DND-41 (cell line): ENCODE measurements around the gene PITPNM2.

Experiments
- ATAC-seq: fragments of 200-7000 bp; cut with Tn5 transposase; 3 replicates; pipeline ENCODE4 v1.9.1; 2021; ENCODE audit warnings: low read depth; ENCODE audit not compliant: insufficient read depth
- DNase-seq: peaks from one replicate; pipeline ENCODE4 v3.0.0-alpha.2; 2020
- H2AFZ ChIP-seq: 2 replicates; pipeline ENCODE4 v1.6.0; 2012; ENCODE audit warnings: low read depth, low read length
- H3K27ac ChIP-seq: 2 replicates; pipeline ENCODE4 v1.5.1; 2012; ENCODE audit warnings: low read length, inconsistent platforms
- H3K27me3 ChIP-seq: fragments of 200-600 bp; sonication (generic); 2 replicates; pipeline ENCODE4 v1.6.0; 2012; ENCODE audit warnings: low read length, mild to moderate bottlenecking, inconsistent platforms; ENCODE audit not compliant: insufficient read depth, poor library complexity
- H3K36me3 ChIP-seq: 2 replicates; pipeline ENCODE4 v1.5.1; 2012; ENCODE audit warnings: low read length, inconsistent platforms; ENCODE audit not compliant: insufficient read depth
- H3K4me1 ChIP-seq: 2 replicates; pipeline ENCODE4 v1.5.1; 2012; ENCODE audit warnings: mild to moderate bottlenecking, low read length; ENCODE audit not compliant: insufficient read depth
- H3K4me2 ChIP-seq: 2 replicates; pipeline ENCODE4 v1.6.0; 2012; ENCODE audit warnings: mild to moderate bottlenecking, moderate library complexity, low read length, inconsistent platforms; ENCODE audit not compliant: insufficient read depth
- H3K4me3 ChIP-seq, 2 experiments: fragments of 200-600 bp in 1 of 2; shearing (Covaris generic) in 1 of 2; 2 replicates each; pipeline ENCODE4 v1.5.1; 2012 to 2016; ENCODE audit warnings: inconsistent platforms in 2 of 2, low read length in 2 of 2, mild to moderate bottlenecking in 2 of 2, low read depth in 1 of 2, moderate library complexity in 1 of 2
- H3K79me2 ChIP-seq: 2 replicates; pipeline ENCODE4 v1.6.0; 2012; ENCODE audit warnings: low read length, inconsistent platforms; ENCODE audit not compliant: insufficient read depth
- H3K9ac ChIP-seq: 2 replicates; pipeline ENCODE4 v1.6.0; 2012; ENCODE audit warnings: low read depth, mild to moderate bottlenecking, inconsistent platforms, low read length, moderate library complexity
- H3K9me3 ChIP-seq: 2 replicates; pipeline ENCODE4 v1.5.1; 2012; ENCODE audit warnings: low read length, moderate library complexity, mild to moderate bottlenecking, inconsistent platforms; ENCODE audit not compliant: insufficient read depth, severe bottlenecking
- H4K20me1 ChIP-seq: 2 replicates; pipeline ENCODE4 v1.6.0; 2012; ENCODE audit warnings: low read length; ENCODE audit not compliant: insufficient read depth
- EZH2 ChIP-seq: IDR thresholded peaks from 3 replicates; pipeline ENCODE4 v1.6.1; 2012; ENCODE audit warnings: borderline replicate concordance, low read depth, mild to moderate bottlenecking, moderate library complexity, low read length, inconsistent platforms; ENCODE audit not compliant: severe bottlenecking
- TF ChIP-seq, protein P1 (sequence below): IDR thresholded peaks from 2 replicates; pipeline ENCODE4 v1.5.1; 2012; ENCODE audit warnings: borderline replicate concordance, low read length, moderate library complexity, mild to moderate bottlenecking; ENCODE audit not compliant: poor library complexity, severe bottlenecking; ENCODE audit errors: extremely low read depth

PITPNM2 gene

DNA sequence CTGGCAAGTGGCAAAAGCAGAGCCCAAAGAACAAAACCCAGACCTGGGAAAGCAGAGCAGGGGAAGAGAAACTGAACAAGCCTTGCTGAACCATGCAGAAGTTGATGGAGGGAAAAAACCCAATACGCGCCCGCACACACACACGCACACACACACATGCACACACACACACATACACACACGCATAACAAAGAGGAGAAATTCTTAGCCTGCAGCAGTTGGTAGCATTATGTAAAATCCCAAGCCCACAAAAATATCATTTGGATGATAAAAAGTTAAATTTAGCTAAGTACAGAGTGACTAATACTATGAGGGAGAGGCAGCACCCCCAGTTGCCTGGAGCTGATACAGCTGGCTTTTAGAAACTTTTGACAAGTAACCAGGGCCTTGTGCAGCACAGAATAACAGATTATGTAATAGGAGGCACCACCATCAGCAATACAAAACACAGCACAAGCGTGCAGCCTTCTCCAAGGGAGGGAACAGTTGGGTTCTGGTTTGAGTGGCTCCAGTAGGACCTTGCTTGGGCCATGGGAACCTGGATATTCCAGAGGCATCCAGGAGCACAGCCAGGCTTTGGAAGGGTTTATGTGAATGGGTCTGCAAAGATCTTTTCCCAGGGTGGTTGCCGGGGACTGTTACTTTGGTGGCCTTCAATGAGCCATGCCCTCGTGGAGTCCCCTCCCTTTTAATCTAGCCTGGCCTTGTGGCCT, 35.3 kb downstream of the PITPNM2 start:
- no peaks in the 10 kb centered on the region for H3K4me1 ChIP-seq
- H2AFZ ChIP-seq = no peak overlapping the region
- H3K27ac ChIP-seq = no peak overlapping the region

DNA sequence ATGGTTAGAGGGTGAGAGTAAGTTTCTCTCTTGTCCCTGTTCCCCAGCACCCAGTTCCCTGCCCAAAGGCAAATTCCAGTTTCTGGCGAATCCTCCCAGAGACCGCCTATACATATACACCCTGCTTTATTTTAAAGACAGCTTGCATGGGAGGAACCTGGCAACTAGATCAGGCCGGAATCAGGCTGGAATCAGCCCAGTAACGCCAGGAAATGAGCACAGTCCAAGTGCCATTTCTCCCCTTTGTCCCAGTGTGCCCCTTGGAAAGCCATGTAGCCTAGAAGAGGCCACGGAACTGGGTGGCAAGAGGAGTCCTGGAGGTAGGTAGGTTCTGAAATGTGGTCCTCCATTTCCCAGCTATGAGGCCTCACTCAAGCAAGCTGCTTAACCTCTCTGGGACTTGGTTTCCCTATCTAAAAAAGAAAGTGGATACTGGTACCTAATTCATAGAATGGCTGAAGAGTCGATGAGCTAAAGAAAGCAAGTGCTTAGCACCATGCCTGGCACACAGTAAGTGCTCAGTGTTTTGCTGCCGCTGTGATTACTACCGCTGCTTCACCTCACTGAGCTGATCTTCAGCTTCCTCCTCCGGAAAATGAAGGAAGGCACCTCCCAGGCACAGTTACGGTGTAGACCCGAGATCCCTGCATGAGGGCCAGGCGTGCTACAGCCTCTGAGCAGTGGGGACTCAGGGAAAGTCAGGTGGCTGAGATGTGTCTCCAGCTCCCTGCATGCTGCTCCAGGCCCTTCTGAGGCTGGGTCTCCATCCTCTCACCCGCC, 36.4 kb downstream of the PITPNM2 start:
- Histone ChIP-seq H3K9ac (no peak overlapping the region), H3K79me2 (0 out of 2 replicates have a peak, but pooled peaks cover 4% of the 10 kb centered on the region), H2AFZ (no peak overlapping the region), H3K27ac (no peak overlapping the region), H3K4me3 (no peak overlapping the region), H3K4me2 (no peak overlapping the region), H3K36me3 (no peaks in the 10 kb centered on the region), H3K27me3 (peaks cover 10% of the 10 kb centered on the region), H3K4me1 (no peaks in the 10 kb centered on the region), H4K20me1 (peaks cover 3% of the 10 kb centered on the region; the same call in 1 of the 2 replicates), H3K9me3 (no peaks in the 10 kb centered on the region)
- TF ChIP-seq, protein P1, sequence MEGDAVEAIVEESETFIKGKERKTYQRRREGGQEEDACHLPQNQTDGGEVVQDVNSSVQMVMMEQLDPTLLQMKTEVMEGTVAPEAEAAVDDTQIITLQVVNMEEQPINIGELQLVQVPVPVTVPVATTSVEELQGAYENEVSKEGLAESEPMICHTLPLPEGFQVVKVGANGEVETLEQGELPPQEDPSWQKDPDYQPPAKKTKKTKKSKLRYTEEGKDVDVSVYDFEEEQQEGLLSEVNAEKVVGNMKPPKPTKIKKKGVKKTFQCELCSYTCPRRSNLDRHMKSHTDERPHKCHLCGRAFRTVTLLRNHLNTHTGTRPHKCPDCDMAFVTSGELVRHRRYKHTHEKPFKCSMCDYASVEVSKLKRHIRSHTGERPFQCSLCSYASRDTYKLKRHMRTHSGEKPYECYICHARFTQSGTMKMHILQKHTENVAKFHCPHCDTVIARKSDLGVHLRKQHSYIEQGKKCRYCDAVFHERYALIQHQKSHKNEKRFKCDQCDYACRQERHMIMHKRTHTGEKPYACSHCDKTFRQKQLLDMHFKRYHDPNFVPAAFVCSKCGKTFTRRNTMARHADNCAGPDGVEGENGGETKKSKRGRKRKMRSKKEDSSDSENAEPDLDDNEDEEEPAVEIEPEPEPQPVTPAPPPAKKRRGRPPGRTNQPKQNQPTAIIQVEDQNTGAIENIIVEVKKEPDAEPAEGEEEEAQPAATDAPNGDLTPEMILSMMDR = no peak
- TF ChIP-seq EZH2 = no peak
- ATAC-seq (no peak), DNase-seq (no peak)

More for the DNA sequence above, 35.3 kb downstream of the PITPNM2 start:
- Histone ChIP-seq H4K20me1 (peaks cover 3% of the 10 kb centered on the region; the same call in 1 of the 2 replicates), H3K9ac (no peak overlapping the region), H3K79me2 (0 out of 2 replicates have a peak, but pooled peaks cover 4% of the 10 kb centered on the region), H3K9me3 (no peaks in the 10 kb centered on the region), H3K4me2 (no peak overlapping the region), H3K4me3 (no peak overlapping the region), H3K27me3 (peaks cover 10% of the 10 kb centered on the region), H3K36me3 (no peaks in the 10 kb centered on the region)
- DNase-seq (no peak), ATAC-seq (no peak)
- TF ChIP-seq, protein P1 = no peak
- TF ChIP-seq EZH2 = no peak

DNA sequence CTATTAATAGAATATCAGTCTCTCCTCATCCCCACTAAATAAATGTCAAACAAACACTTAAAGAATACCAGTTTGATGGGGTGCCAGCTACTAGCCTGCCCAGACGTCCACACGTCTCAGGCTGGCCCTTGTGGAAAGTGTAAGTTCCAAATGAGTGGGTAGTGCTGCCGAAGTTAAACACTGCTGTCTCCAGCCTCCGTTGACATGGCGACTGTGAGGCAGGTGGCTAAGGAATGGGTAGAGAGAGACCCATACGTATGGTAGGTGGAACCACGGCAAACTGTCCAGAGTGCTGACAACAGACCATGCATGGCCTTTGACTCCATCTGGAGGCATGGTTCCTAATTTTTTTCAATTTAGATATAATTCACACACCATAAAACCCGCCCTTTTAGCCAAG, 37.9 kb downstream of the PITPNM2 start:
- Histone ChIP-seq H3K27ac (no peak overlapping the region), H2AFZ (no peak overlapping the region), H3K9ac (no peak overlapping the region), H3K79me2 (0 out of 2 replicates have a peak, but pooled peaks cover 4% of the 10 kb centered on the region), H3K36me3 (no peaks in the 10 kb centered on the region), H3K4me3 (no peak overlapping the region), H3K9me3 (no peaks in the 10 kb centered on the region), H3K4me2 (no peak overlapping the region), H4K20me1 (peaks cover 3% of the 10 kb centered on the region; the same call in 1 of the 2 replicates), H3K4me1 (no peaks in the 10 kb centered on the region), H3K27me3 (peaks cover 10% of the 10 kb centered on the region)
- no peak for ATAC-seq
- TF ChIP-seq, protein P1 = no peak
- TF ChIP-seq EZH2 = no peak
- no peak for DNase-seq
